Osteoblast (primary cell): ENCODE results near the gene RAD21L1. TPM values are rescaled to one million over a fixed set of nuclear protein-coding genes. Genes with fewer than 3 reads are reported as not detected.

Experiments
- DNase-seq: peaks from one replicate; pipeline ENCODE4 v3.0.0; 2011; ENCODE audit warnings: low spot score, mixed read lengths; ENCODE audit not compliant: insufficient read length; ENCODE audit errors: missing footprints
- H2AFZ ChIP-seq: 2 replicates; pipeline ENCODE4 v1.6.0; 2011; ENCODE audit warnings: mild to moderate bottlenecking, low read length
- H3K27ac ChIP-seq: 2 replicates; pipeline ENCODE4 v1.5.1; 2011; ENCODE audit warnings: mild to moderate bottlenecking, low read depth, low read length, moderate library complexity
- H3K27me3 ChIP-seq: 2 replicates; pipeline ENCODE4 v1.6.0; 2012; ENCODE audit warnings: mild to moderate bottlenecking, control low read depth, inconsistent platforms, low read length, moderate library complexity; ENCODE audit not compliant: insufficient read depth
- H3K36me3 ChIP-seq: 2 replicates; pipeline ENCODE4 v1.5.1; 2011; ENCODE audit warnings: mild to moderate bottlenecking, low read length, control low read depth, moderate library complexity; ENCODE audit not compliant: insufficient read depth
- H3K4me1 ChIP-seq: 2 replicates; pipeline ENCODE4 v1.5.1; 2011; ENCODE audit warnings: mild to moderate bottlenecking, low read length, control low read depth, moderate library complexity; ENCODE audit not compliant: insufficient read depth
- H3K4me2 ChIP-seq: 2 replicates; pipeline ENCODE4 v1.6.0; 2011; ENCODE audit warnings: mild to moderate bottlenecking, low read length; ENCODE audit not compliant: insufficient read depth
- H3K4me3 ChIP-seq: fragments of 200-600 bp; sonication (generic); 3 replicates; pipeline ENCODE4 v1.5.1; 2012; ENCODE audit warnings: mild to moderate bottlenecking, low read length, inconsistent platforms; ENCODE audit not compliant: insufficient read depth
- H3K79me2 ChIP-seq: 2 replicates; pipeline ENCODE4 v1.6.0; 2012; ENCODE audit warnings: mild to moderate bottlenecking, low read length, control low read depth, inconsistent platforms; ENCODE audit not compliant: insufficient read depth
- H3K9me3 ChIP-seq: 2 replicates; pipeline ENCODE4 v1.5.1; 2011; ENCODE audit warnings: low read depth, low read length, control low read depth
- H4K20me1 ChIP-seq: 2 replicates; pipeline ENCODE4 v1.6.0; 2012; ENCODE audit warnings: mild to moderate bottlenecking, low read length, control low read depth; ENCODE audit not compliant: insufficient read depth
- total RNA-seq: library from RNA; depleted of rRNA; stranded (reverse); fragments of >200 nt; gene quantifications from 2 replicates; pipeline ENCODE4 v1.2.3, GENCODE V29; 2012
- TF ChIP-seq, protein P1 (sequence below): IDR thresholded peaks from 2 replicates; pipeline ENCODE4 v1.5.1; 2011; ENCODE audit warnings: mild to moderate bottlenecking, low read depth, low read length, moderate library complexity; ENCODE audit errors: extremely low read depth

The RAD21L1 gene
- total RNA-seq, 1 donor, result not detected

DNA sequence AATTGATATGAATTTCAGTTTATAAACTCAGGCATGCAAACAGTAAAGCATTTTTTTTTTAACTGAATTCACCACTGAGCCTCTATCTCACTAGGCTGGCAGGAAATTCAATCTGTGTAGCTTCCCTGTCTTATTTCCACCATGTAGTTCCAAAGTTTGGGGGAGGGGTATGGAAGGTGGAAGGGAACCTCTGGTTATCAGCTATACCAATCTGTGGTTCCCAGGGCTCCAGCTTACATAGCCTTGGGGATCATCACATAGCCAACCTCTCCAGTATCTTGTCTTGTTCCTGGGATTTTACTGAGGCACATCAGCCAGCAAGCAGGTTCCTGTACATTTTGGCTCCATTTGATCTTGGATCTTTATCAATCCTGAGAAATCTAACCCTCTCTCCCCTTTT, 15.6 kb downstream of the RAD21L1 start:
- DNase-seq, result no peak
- no peak overlapping the region for H3K4me2 ChIP-seq
- no peaks in the 10 kb centered on the region for H3K36me3 ChIP-seq
- H3K27me3 ChIP-seq, result no peaks in the 10 kb centered on the region
- H2AFZ ChIP-seq, result no peak overlapping the region
- peaks cover 7% of the 10 kb centered on the region for H3K4me1 ChIP-seq
- no peak overlapping the region for H3K27ac ChIP-seq
- no peaks in the 10 kb centered on the region for H3K9me3 ChIP-seq
- no peaks in the 10 kb centered on the region for H4K20me1 ChIP-seq
- H3K79me2 ChIP-seq, result no peaks in the 10 kb centered on the region
- no peak overlapping the region for H3K4me3 ChIP-seq
- TF ChIP-seq, protein P1, sequence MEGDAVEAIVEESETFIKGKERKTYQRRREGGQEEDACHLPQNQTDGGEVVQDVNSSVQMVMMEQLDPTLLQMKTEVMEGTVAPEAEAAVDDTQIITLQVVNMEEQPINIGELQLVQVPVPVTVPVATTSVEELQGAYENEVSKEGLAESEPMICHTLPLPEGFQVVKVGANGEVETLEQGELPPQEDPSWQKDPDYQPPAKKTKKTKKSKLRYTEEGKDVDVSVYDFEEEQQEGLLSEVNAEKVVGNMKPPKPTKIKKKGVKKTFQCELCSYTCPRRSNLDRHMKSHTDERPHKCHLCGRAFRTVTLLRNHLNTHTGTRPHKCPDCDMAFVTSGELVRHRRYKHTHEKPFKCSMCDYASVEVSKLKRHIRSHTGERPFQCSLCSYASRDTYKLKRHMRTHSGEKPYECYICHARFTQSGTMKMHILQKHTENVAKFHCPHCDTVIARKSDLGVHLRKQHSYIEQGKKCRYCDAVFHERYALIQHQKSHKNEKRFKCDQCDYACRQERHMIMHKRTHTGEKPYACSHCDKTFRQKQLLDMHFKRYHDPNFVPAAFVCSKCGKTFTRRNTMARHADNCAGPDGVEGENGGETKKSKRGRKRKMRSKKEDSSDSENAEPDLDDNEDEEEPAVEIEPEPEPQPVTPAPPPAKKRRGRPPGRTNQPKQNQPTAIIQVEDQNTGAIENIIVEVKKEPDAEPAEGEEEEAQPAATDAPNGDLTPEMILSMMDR, result no peak

DNA sequence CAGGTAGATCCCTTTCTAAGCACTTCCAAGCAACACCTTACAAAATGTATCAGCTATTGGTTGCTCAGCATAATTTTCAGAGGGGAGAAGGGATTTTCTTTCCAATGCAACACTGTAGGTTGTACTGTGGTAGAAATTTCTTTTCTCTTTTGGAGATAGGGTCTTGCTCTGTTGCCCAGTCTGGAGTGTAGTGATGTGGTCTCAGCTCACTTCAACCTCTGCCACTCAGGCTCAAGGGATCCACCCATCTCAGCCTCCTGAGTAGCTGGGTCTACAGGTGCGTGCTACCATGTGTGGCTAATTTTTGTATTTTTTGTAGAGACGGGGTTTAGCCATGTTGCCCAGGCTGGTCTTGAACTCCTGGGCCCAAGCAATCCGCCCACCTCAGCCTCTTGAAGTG, 16.3 kb downstream of the RAD21L1 start:
- Histone ChIP-seq H3K4me1 (peaks cover 7% of the 10 kb centered on the region), H3K27ac (no peak overlapping the region), H4K20me1 (no peaks in the 10 kb centered on the region), H3K4me3 (no peak overlapping the region), H3K27me3 (no peaks in the 10 kb centered on the region), H3K4me2 (peak overlapping the region; percentile 14), H2AFZ (no peak overlapping the region), H3K79me2 (no peaks in the 10 kb centered on the region), H3K9me3 (no peaks in the 10 kb centered on the region), H3K36me3 (no peaks in the 10 kb centered on the region)
- DNase-seq, result no peak
- TF ChIP-seq, protein P1, result no peak

DNA sequence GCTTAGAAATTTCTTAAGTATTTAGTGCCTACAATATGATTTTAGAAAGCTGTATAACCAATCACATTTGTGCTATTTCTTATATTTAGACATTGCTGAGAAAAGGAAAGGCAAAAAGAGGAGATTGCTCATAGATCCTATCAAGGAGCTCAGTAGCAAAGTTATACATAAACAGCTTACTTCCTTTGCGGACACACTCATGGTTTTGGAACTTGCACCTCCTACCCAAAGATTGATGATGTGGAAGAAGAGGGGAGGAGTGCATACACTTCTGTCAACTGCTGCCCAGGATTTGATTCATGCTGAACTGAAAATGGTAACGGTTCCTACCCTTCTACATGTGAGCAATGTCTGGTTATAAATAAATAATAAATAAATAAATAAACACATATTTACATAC, 16.7 kb downstream of the RAD21L1 start:
- Histone ChIP-seq H3K4me2 (peak overlapping the region; percentile 14), H3K27ac (no peak overlapping the region)

DNA sequence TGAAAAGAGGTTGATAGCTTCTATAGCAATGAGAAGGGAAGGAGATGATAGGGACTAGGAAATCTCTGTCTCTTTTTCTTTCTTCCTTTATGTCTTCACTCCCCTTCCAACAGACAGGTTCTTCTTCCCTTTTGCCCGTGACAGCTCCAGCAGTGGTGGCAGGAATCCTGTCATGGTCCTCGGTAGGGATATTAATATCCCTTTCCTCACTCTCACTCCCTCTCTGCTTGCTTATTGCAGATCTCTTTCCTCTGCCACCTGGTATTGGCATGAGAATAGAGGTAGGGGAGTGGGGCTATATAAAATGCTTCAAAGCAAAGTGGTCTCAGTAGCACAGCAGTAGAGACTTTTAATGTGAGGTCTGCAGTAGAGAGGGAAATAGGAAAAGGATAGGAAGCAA, 19.7 kb downstream of the RAD21L1 start:
- Histone ChIP-seq H3K4me3 (no peak overlapping the region), H3K27ac (no peak overlapping the region), H4K20me1 (no peaks in the 10 kb centered on the region), H3K36me3 (no peaks in the 10 kb centered on the region), H3K79me2 (no peaks in the 10 kb centered on the region), H3K27me3 (no peaks in the 10 kb centered on the region), H3K4me2 (no peak overlapping the region), H2AFZ (no peak overlapping the region), H3K4me1 (peaks cover 7% of the 10 kb centered on the region), H3K9me3 (no peaks in the 10 kb centered on the region)
- TF ChIP-seq, protein P1, result no peak
- no peak for DNase-seq

More for the DNA sequence above, 16.7 kb downstream of the RAD21L1 start:
- TF ChIP-seq, protein P1, result no peak
- H3K79me2 ChIP-seq, result no peaks in the 10 kb centered on the region
- H3K4me1 ChIP-seq, result peaks cover 7% of the 10 kb centered on the region
- H3K27me3 ChIP-seq, result no peaks in the 10 kb centered on the region
- peak; percentile 61 for DNase-seq
- no peak overlapping the region for H3K4me3 ChIP-seq
- no peaks in the 10 kb centered on the region for H3K36me3 ChIP-seq
- no peak overlapping the region for H2AFZ ChIP-seq
- H4K20me1 ChIP-seq, result no peaks in the 10 kb centered on the region
- H3K9me3 ChIP-seq, result no peaks in the 10 kb centered on the region
